Caco-2 (cell line): ENCODE measurements around the gene TMX2. TPM values are rescaled to one million over a fixed set of nuclear protein-coding genes. Genes with fewer than 3 reads are reported as not detected.

ENCODE experiments used
- BruUV-seq: library from RNA; stranded (reverse); fragments of 400-500 nt; replicated peaks from 2 replicates; lab custom pipeline; 2021; lab: Mats Ljungman, UMichigan
- CTCF ChIA-PET: fragments of 300-600 bp; sonication (Branson Sonifier 250); formaldehyde crosslinking; loops from one replicate; lab custom pipeline; 2022; ENCODE audit warnings: antibody characterized with exemption; lab: Charles Lee
- POLR2A ChIA-PET: fragments of 300-600 bp; sonication (Branson Sonifier 250); formaldehyde crosslinking; loops from one replicate; lab custom pipeline; 2022; ENCODE audit warnings: antibody characterized with exemption; lab: Charles Lee
- DNase-seq, 2 experiments: peaks; one replicate each; pipeline versions ENCODE4 v3.0.0 to v3.0.0-alpha.2; 2020 to 2022
- H3K27me3 ChIP-seq: replicated peaks from 2 replicates; pipeline ENCODE4 v1.6.0; 2011; ENCODE audit warnings: low read length; ENCODE audit not compliant: control insufficient read depth, insufficient read depth
- H3K36me3 ChIP-seq: 2 replicates; pipeline ENCODE4 v1.5.1; 2011; ENCODE audit warnings: low read length; ENCODE audit not compliant: control insufficient read depth, insufficient read depth
- H3K4me1 ChIP-seq: fragments of 250-450 bp; sonication (Bioruptor Pico); 2 replicates; pipeline ENCODE4 v1.5.1; 2020; ENCODE audit warnings: mild to moderate bottlenecking
- H3K4me3 ChIP-seq: 2 replicates; pipeline ENCODE4 v1.5.1; 2011; ENCODE audit warnings: low read depth, mild to moderate bottlenecking, control low read depth, low read length
- H3K9me3 ChIP-seq: fragments of 250-450 bp; sonication (Bioruptor Pico); 2 replicates; pipeline ENCODE4 v1.5.1; 2020; ENCODE audit warnings: mild to moderate bottlenecking, moderate library complexity
- H3K27ac Mint-ChIP-seq: one replicate; pipeline ENCODE4 v1.8.0; 2022; ENCODE audit warnings: mixed read lengths; ENCODE audit not compliant: unreplicated experiment
- H3K27me3 Mint-ChIP-seq: one replicate; pipeline ENCODE4 v1.8.0; 2022; ENCODE audit warnings: mixed read lengths; ENCODE audit not compliant: insufficient read depth, unreplicated experiment
- H3K36me3 Mint-ChIP-seq: one replicate; pipeline ENCODE4 v1.8.0; 2022; ENCODE audit warnings: mild to moderate bottlenecking, mixed read lengths; ENCODE audit not compliant: insufficient read depth, unreplicated experiment
- H3K4me1 Mint-ChIP-seq: one replicate; pipeline ENCODE4 v1.8.0; 2022; ENCODE audit warnings: low read depth, mixed read lengths; ENCODE audit not compliant: unreplicated experiment
- H3K4me3 Mint-ChIP-seq: one replicate; pipeline ENCODE4 v1.8.0; 2022; ENCODE audit warnings: mild to moderate bottlenecking, moderate library complexity, mixed read lengths; ENCODE audit not compliant: unreplicated experiment
- H3K9me3 Mint-ChIP-seq: one replicate; pipeline ENCODE4 v1.8.0; 2022; ENCODE audit warnings: mixed read lengths; ENCODE audit not compliant: unreplicated experiment
- CTCF ChIP-seq, 2 experiments: fragments of 200-600 bp in 1 of 2; IDR thresholded peaks; 1 replicate in 1 of 2; 2 replicates in 1 of 2; pipeline versions ENCODE4 v1.5.1 to v1.8.0; 2011 to 2022; ENCODE audit warnings: antibody characterized with exemption in 1 of 2, control low read depth in 1 of 2, inconsistent platforms in 1 of 2, low read depth in 1 of 2, low read length in 1 of 2, mild to moderate bottlenecking in 1 of 2, moderate library complexity in 1 of 2; ENCODE audit not compliant: insufficient read depth in 1 of 2, severe bottlenecking in 1 of 2, unreplicated experiment in 1 of 2
- intact Hi-C: fragments of 100-400 bp; cut with micrococcal nuclease; formaldehyde crosslinking; loops from one replicate; pipeline ENCODE4 v1.10.0; 2022; ENCODE audit not compliant: unreplicated experiment
- total RNA-seq: library from RNA; stranded (reverse); gene quantifications from 2 replicates; pipeline ENCODE4 v1.2.3, GENCODE V29; 2022

TMX2 gene
- total RNA-seq, 1 experiment from 2014 or later = 150 TPM

GRCh38 chr11:57781529-57781943, 69.1 kb downstream of the TMX2 start:
- H3K4me1 Mint-ChIP-seq = peaks cover 67% of the 10 kb centered on the region
- peaks cover 56% of the 10 kb centered on the region for H3K36me3 Mint-ChIP-seq
- H3K9me3 Mint-ChIP-seq = no peaks in the 10 kb centered on the region
- ChIA-PET CTCF (interaction anchor here (0.6 to 1.6 kb wide), 4 partner anchors 9 to 30 kb away, joined by 4 to 21 read pairs (median 6); partner anchors contain the start of genes BTBD18 and CTNND1), POLR2A (interaction anchor here (0.7 to 2.7 kb wide), 5 partner anchors 18 to 70 kb away, joined by 4 to 22 read pairs (median 14); partner anchors contain the start of genes CTNND1 and SELENOH)
- no peak for TF ChIP-seq CTCF (IDR thresholded peaks at IDR 0.05; ENCODE audit: insufficient read depth in 1 of 2, low read depth in 1 of 2, low read length in 1 of 2, severe bottlenecking in 1 of 2, unreplicated experiment in 1 of 2)
- no TSS peak for BruUV-seq
- H3K27ac Mint-ChIP-seq = peak overlapping the region; percentile 94
- peaks cover 91% of the 10 kb centered on the region for H3K4me1 ChIP-seq
- peak overlapping the region; percentile 65 for H3K4me3 Mint-ChIP-seq
- no peaks in the 10 kb centered on the region for H3K9me3 ChIP-seq
- peak; percentile 95 to 99 for DNase-seq
- no peaks in the 10 kb centered on the region for H3K27me3 ChIP-seq
- H3K27me3 Mint-ChIP-seq = no peaks in the 10 kb centered on the region
- intact Hi-C loops = loop anchor here (1.0 kb wide), 2 partner anchors 19 to 69 kb away; partner anchors contain the start of genes MED19 and TMX2
- no peak overlapping the region for H3K4me3 ChIP-seq
- H3K36me3 ChIP-seq = no peaks in the 10 kb centered on the region

GRCh38 chr11:57785072-57785471, 72.7 kb downstream of the TMX2 start:
- POLR2A ChIA-PET = interaction anchor here (0.6 to 1.0 kb wide), 2 partner anchors 9 to 24 kb away, joined by 3 read pairs; partner anchors contain the start of gene CTNND1
- no peak for DNase-seq
- Histone ChIP-seq H3K4me3 (no peak overlapping the region), H3K36me3 (no peaks in the 10 kb centered on the region), H3K9me3 (no peaks in the 10 kb centered on the region), H3K4me1 (peaks cover 94% of the 10 kb centered on the region), H3K27me3 (no peaks in the 10 kb centered on the region)
- Mint-ChIP-seq H3K4me1 (peaks cover 59% of the 10 kb centered on the region), H3K27me3 (no peaks in the 10 kb centered on the region), H3K9me3 (no peaks in the 10 kb centered on the region), H3K27ac (no peak overlapping the region), H3K36me3 (peaks cover 62% of the 10 kb centered on the region), H3K4me3 (no peak overlapping the region)
- TF ChIP-seq CTCF (IDR thresholded peaks at IDR 0.05; ENCODE audit: insufficient read depth in 1 of 2, low read depth in 1 of 2, low read length in 1 of 2, severe bottlenecking in 1 of 2, unreplicated experiment in 1 of 2) = no peak
- CTCF ChIA-PET = no interaction called here
- BruUV-seq = no TSS peak
- intact Hi-C loops = no loop called here

- ChIA-PET POLR2A (interaction anchor here (0.7 kb wide), 1 partner anchor 8 kb away, joined by 5 read pairs; no protein-coding TSS in a partner anchor), CTCF (no interaction called here)
- no peaks in the 10 kb centered on the region for H3K27me3 Mint-ChIP-seq
- peak overlapping the region; percentile 86 for H3K27ac Mint-ChIP-seq
- H3K4me1 Mint-ChIP-seq = peaks cover 47% of the 10 kb centered on the region
- no peak for DNase-seq
- Histone ChIP-seq H3K4me3 (no peak overlapping the region), H3K9me3 (no peaks in the 10 kb centered on the region), H3K27me3 (no peaks in the 10 kb centered on the region), H3K4me1 (peaks cover 91% of the 10 kb centered on the region), H3K36me3 (peaks cover under 1% of the 10 kb centered on the region; the same call in 1 of the 2 replicates)
- TF ChIP-seq CTCF (IDR thresholded peaks at IDR 0.05; ENCODE audit: insufficient read depth in 1 of 2, low read depth in 1 of 2, low read length in 1 of 2, severe bottlenecking in 1 of 2, unreplicated experiment in 1 of 2) = no peak
- intact Hi-C loops = no loop called here
- peaks cover 67% of the 10 kb centered on the region for H3K36me3 Mint-ChIP-seq
- no peak overlapping the region for H3K4me3 Mint-ChIP-seq
- no peaks in the 10 kb centered on the region for H3K9me3 Mint-ChIP-seq
- no TSS peak for BruUV-seq
These were observed 74.0 kb downstream of the TMX2 start for GRCh38 chr11:57786436-57786835.
